ENCODE results near the gene AKR7A3. TPM values are rescaled to one million over a fixed set of nuclear protein-coding genes. Genes with fewer than 3 reads are reported as not detected.
"Not testable (repeated sequence)": the region's sequence is repeated elsewhere in the genome, so short reads cannot be mapped to it uniquely, and the experiment has no call there.

The AKR7A3 gene
- 1.3 and 4.6 TPM in 2 replicates for total RNA-seq (ENCODE audit: low replicate concordance)
- long read RNA-seq, partial matches to known transcripts, result 0 of 3 reads
- long read RNA-seq, other reads (novel, unspliced or antisense), result 0 of 3 reads

GRCh38 chr1:19288324-19289241 is at the start of gene AKR7A3:
AKR7A3 (minus strand) TSS chr1:19288770; CDS start chr1:19288709, 61 bp downstream.
- not testable (repeated sequence) for H3K4me1 Mint-ChIP-seq (ENCODE audit: unreplicated experiment); H3K9me3 Mint-ChIP-seq; DNase-seq (ENCODE audit: extremely low spot score, unreplicated experiment); H3K36me3 Mint-ChIP-seq
- H3K4me3 Mint-ChIP-seq, result peak within 1 kb of the TSS; percentile 77
- peaks cover 18% of the 10 kb centered on the region for H3K27me3 Mint-ChIP-seq
- peak within 1 kb of the TSS; percentile 26 for H3K27ac Mint-ChIP-seq

DNA sequence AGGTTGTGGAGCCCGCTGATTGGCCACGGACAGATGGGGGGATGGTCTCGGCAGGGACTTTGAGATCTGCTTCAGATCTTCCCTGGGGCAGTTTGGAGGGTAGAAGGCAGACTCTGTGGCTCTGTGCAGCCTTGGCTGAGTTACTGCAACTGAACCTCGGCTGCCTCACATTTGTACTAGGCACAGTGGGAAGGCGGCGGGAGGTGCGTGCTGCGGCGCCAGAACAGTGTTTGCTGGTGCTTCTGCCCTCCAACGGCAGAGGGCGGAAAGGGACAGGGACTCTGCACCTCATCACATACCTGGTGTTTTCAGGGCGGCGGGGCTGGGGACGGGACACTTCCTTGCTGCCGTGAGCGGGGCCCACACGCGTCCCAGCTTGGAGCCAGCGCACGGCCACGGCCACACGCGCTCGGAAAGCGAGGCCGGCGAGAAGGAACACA is 49.8 kb upstream of the AKR7A3 start:
- Mint-ChIP-seq H3K36me3 (peaks cover 8% of the 10 kb centered on the region), H3K4me1 (ENCODE audit: unreplicated experiment) (peaks cover 20% of the 10 kb centered on the region), H3K9me3 (no peaks in the 10 kb centered on the region), H3K27me3 (no peaks in the 10 kb centered on the region), H3K4me3 (peak overlapping the region; percentile 67), H3K27ac (peak overlapping the region; percentile 75)
- no peak for DNase-seq (ENCODE audit: extremely low spot score, unreplicated experiment)
- TF ChIP-seq, protein P1, sequence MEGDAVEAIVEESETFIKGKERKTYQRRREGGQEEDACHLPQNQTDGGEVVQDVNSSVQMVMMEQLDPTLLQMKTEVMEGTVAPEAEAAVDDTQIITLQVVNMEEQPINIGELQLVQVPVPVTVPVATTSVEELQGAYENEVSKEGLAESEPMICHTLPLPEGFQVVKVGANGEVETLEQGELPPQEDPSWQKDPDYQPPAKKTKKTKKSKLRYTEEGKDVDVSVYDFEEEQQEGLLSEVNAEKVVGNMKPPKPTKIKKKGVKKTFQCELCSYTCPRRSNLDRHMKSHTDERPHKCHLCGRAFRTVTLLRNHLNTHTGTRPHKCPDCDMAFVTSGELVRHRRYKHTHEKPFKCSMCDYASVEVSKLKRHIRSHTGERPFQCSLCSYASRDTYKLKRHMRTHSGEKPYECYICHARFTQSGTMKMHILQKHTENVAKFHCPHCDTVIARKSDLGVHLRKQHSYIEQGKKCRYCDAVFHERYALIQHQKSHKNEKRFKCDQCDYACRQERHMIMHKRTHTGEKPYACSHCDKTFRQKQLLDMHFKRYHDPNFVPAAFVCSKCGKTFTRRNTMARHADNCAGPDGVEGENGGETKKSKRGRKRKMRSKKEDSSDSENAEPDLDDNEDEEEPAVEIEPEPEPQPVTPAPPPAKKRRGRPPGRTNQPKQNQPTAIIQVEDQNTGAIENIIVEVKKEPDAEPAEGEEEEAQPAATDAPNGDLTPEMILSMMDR (conservative IDR thresholded peaks at IDR 0.05), result peak; percentile 60

GRCh38 chr1:19337289-19337688 is 48.7 kb upstream of the AKR7A3 start:
- peaks cover 5% of the 10 kb centered on the region for H3K36me3 Mint-ChIP-seq
- no peak for DNase-seq (ENCODE audit: extremely low spot score, unreplicated experiment)

GRCh38 chr1:19336543-19336942 is 48.0 kb upstream of the AKR7A3 start:
- H3K4me3 Mint-ChIP-seq, result no peak overlapping the region
- DNase-seq (ENCODE audit: extremely low spot score, unreplicated experiment), result no peak
- peaks cover 4% of the 10 kb centered on the region for H3K36me3 Mint-ChIP-seq
- no peaks in the 10 kb centered on the region for H3K9me3 Mint-ChIP-seq
- peak overlapping the region; percentile 69 for H3K27ac Mint-ChIP-seq
- TF ChIP-seq, protein P1 (conservative IDR thresholded peaks at IDR 0.05), result no peak
- no peaks in the 10 kb centered on the region for H3K27me3 Mint-ChIP-seq
- H3K4me1 Mint-ChIP-seq (ENCODE audit: unreplicated experiment), result peaks cover 16% of the 10 kb centered on the region

More at GRCh38 chr1:19337289-19337688, 48.7 kb upstream of the AKR7A3 start:
- Mint-ChIP-seq H3K4me3 (no peak overlapping the region), H3K27ac (peak overlapping the region; percentile 69), H3K27me3 (no peaks in the 10 kb centered on the region), H3K4me1 (ENCODE audit: unreplicated experiment) (peaks cover 20% of the 10 kb centered on the region), H3K9me3 (no peaks in the 10 kb centered on the region)
- TF ChIP-seq, protein P1 (conservative IDR thresholded peaks at IDR 0.05), result no peak

DNA sequence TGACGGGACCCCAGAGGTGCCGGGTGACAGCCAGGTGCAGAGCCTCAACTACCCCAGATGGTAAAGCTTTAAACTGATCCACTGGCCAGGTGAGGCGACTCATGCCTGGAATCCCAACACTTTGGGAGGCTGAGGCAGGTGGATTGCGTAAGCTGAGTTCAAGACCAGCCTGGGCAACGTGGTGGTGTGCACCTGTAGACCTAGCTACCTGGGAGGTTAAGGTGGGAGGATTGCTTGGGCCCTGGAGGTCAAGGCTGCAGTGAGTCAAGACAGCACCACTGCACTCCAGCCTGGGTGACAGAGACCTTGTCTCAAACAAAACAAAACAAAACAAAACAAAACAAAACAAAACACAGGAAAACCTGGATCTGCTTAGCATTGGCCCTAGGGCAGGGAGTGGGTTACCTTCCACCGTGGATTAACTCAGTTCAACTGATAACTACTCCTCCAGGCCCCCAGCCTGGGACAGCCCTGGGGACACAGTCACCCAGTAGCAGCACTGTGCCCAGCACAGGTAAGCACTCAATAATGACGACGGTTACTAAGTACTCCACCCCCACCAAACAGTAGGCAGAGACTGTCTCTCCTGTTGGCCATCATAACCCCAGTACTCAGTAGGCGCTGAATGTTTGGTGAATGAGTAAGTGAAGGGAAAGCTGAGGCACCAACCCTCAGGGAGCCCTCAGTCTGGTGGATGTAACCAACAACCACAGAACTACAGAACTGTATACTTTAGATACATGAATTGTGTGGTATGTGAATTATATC is 45.2 kb upstream of the AKR7A3 start:
- H3K27ac Mint-ChIP-seq, result peak overlapping the region; percentile 51
- no peaks in the 10 kb centered on the region for H3K27me3 Mint-ChIP-seq
- no peaks in the 10 kb centered on the region for H3K9me3 Mint-ChIP-seq
- H3K4me1 Mint-ChIP-seq (ENCODE audit: unreplicated experiment), result peaks cover 6% of the 10 kb centered on the region
- peaks cover 4% of the 10 kb centered on the region for H3K36me3 Mint-ChIP-seq
- H3K4me3 Mint-ChIP-seq, result no peak overlapping the region
- TF ChIP-seq, protein P1 (conservative IDR thresholded peaks at IDR 0.05), result no peak
- DNase-seq (ENCODE audit: extremely low spot score, unreplicated experiment), result no peak

All from type B pancreatic cell (in vitro differentiated cells).